GM21717 (cell line): ENCODE measurements around the gene NGRN.
A peak's percentile ranks its signal among the peaks of the same experiment; 100 is the strongest.
"Not testable (repeated sequence)": the region's sequence is repeated elsewhere in the genome, so short reads cannot be mapped to it uniquely, and the experiment has no call there.

Source experiments
- ATAC-seq: cut with Tn5 transposase; IDR thresholded peaks from one replicate; pipeline ENCODE4 v1.9.1; 2021; ENCODE audit warnings: mild to moderate bottlenecking, moderate library complexity; ENCODE audit not compliant: unreplicated experiment

Gene NGRN

DNA sequence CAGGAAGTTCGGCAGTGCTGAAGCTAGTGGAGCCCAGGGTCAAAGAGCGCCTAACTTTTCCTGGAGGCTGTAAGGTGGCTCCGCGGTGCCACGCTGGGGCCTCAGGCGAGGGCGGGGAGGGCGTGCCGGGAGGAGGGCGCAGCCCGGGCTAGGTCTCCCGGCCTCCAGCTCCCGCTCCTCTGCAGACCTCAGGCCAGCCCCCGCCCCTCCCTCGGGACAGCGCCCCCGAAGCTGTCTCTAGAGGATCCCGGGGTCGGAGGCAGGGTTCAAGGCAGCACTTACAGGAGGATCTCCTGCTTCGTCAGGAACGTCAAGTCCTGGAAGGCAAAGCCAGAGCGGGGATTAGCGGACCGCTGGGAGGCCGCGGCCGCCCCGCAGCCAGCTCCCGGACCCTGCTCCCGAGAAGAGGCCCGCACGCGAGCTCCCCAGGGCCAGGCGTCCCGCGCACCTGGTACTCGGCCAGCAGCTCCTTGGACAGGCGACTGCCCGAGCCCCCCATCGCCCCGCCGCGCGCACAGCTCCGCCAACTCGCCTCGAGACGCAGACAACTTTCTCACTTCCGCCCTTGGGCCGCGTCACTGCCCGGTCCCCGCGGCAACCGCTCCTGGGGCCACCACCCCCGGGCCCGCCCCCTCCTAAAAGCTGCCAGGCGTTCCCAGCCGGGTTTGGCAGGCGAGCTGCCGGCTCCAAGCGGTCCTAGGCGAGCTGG, 31.9 kb upstream of the NGRN start, which contains the start of gene CIB1:
CIB1 (minus strand) TSS at position 555 of the 709 bp plus-strand sequence; CDS start at position 499, 56 bp downstream.
- ATAC-seq, result peak; percentile 80

DNA sequence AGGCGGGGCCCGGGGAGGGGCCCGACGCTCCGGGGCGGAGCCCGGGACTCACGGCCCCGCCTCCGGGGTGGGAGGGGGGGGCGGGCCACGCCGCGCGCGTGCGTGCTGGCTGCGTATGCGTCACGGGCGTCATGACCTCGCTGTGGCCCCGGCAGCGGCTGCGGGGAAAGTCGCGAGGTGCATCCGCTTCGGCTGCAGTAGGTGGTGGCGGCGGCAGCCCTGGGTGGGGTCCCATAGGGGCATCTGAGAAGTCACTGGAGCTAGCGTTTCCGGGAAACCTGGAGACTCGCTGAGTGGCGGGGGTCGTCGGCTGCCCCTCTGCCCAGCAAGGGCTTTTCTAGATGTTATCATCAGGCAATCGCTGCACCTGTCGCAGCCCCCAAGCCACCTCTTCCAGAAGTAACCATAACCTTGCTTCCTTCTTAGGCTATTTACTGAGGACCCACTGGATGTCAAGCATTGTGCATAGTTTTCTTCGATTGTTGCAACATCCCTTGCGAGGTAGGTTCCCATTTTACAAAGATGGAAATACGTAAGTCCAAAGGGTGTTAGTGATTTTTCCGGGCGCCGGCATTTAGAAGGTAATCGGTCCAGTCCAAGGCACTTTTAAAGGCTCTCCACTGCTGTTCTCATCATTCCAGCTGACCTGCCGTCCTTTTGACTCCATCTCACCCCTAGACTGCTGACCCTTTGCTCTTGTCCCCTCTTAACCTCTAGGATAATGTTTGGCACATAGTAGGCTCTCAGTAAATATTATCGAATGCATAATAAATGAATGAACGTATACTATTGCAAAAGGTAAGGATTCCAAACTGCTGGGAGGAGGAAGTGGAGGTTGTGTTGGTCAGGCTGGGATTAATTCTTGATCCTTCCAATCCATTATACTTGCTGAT, 31.1 kb upstream of the NGRN start, which contains the start of gene GDPGP1:
GDPGP1 (plus strand) TSS at position 114 of the 893 bp plus-strand sequence. CDS start 6,700 bp downstream, outside the sequence.
- ATAC-seq, result peak; percentile 62

DNA sequence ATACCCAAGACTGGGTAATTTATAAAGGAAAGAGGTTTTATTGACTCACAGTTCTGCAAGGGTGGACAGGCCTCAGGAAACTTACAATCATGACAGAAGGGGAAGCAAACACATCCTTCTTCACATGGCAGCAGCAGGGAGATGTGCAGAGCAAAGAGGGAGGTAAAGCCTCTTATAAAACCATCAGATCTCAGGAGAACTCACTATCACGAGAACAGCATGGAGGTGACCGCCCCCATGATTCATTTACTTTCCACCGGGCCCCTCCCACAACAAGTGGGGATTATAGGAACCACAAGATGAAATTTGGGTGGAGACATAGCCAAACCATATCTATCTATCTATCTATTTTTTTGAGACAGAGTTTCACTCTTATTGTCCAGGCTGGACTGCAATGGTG, 26.1 kb upstream of the NGRN start:
- no peak for ATAC-seq

DNA sequence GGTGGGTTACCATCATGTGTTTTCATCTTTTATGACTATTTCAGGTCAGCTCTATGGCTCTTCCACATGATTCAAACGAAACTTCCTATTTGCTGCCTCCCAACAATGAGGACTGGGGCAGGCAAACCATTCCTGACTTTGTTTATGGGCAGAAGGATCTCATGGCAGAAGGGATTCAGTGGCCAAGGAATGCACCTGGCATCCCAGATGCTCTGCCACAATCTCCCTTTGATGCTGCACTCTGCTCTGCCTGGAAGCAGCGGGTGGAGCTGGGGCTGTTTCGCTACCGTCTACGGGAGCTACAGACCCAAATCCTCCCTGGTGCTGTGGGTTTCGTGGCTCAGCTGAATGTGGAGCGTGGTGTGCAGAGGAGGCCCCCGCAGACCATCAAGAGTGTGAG, 24.6 kb upstream of the NGRN start:
- no peak for ATAC-seq

DNA sequence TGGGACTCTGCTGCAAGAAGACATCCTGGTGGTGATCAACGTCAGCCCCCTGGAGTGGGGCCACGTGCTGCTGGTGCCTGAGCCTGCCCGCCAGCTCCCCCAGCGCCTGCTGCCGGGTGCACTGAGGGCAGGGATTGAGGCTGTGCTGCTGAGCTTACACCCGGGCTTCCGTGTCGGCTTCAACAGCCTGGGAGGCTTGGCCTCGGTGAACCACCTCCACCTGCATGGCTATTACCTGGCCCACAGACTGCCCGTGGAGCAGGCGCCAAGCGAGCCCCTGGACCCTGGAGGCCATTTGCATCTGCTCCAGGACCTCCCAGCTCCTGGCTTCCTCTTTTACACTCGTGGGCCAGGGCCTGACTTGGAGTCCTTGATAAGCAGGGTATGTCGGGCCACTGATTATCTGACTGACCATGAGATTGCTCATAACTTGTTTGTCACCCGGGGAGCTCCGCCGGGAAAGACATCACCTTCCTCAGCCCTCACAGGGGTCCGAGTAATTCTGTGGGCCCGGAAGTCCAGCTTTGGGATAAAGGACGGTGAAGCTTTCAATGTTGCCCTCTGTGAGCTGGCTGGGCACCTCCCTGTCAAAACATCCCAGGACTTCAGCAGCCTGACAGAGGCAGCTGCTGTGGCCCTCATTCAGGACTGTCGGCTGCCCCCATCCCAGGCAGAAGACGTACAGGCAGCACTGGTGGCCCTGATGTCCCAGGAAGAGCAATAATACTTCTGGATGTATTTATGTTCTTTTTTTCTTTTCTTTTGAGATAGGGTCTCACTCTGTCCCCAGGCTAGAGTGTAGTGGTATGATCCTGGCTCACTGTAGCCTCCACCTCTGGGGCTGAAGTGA, 23.9 kb upstream of the NGRN start:
- ATAC-seq, result no peak

DNA sequence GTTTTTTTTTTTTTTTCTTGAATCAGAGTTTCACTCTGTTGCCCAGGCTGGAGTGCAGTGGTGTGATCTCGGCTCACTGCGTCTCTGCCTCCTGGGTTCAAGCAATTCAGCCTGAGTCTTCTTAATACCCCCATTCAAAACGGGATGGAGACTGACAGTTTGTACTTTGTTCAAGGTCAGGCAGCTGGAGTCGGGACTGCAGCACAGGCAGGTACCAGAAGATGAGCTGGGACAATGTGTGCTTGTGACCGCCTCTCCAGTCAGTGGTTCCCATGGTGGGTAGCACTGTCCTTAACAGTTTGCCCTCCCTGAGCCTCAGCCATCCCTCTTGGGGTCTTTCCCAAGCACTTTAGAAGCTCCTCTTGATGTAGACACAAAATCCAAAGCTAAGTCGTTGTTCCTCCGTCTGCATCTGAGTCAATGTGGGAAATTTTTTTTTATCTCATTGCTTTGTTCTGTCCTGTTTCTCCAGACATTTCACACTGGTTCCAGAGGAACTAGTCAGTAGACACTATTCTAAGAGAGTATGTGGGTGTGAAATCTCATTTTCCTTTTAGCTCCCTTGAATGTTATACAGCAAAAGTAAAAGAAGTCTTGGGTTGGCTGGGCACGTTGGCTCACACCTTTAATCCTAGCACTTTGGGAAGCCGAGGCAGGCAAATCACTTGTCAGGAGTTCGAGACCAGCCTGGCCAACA, 21.4 kb upstream of the NGRN start:
- ATAC-seq, result no peak

DNA sequence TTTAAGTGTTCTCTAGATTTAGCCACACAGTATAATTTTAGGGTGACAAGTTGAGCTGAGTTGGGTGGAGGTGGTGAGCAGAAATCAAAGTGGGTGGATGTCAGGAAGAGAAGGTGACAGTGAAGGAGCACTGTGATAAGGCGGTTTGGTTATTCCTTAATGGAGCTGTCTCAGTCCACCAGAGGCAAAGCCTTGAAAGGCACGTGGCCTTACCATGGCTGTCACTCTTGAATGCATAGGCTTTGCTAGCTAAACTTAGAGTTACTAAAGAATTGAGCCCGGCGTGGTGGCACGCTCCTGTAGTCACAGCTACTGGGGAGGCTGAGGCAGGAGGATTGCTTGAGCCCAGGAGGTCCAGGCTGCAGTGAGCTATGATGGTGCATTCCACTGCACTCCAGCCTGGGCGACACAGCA, 16.7 kb upstream of the NGRN start:
- ATAC-seq, result no peak

DNA sequence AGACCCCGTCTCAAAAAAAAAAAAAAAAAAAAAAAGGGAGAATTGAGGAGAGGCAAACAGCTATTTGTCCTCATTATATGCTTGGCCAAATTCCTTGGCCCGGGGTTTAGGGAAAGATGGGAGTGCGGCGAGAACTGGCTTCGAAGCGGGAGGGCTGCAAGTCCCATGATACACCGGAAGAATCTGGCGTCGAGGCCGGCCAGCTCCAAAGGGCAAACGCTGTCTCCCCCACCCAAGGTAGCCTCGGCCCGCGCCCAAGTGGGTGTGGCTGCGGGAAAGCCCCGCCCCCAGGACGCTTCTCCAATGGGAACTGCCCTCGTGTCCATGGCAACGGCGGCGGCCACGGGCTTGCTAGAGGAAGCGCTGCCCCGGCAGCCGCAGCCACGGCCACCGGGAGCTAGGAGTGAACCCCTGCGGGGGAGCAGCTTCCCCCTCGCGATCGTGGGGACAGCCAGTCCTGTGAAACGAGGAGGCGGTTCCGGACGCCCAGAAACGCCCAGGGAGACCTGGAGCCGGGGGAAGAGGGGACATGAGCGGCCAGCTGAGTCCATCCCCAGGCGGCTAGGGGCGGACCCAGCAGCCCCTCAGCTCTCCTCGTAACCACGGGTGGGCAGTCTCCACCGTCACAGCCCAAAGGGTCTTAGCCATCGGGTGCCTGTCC, 16.1 kb upstream of the NGRN start, which contains the start of gene TTLL13:
TTLL13 (plus strand) TSS at position 354 of the 661 bp plus-strand sequence. CDS start 1,075 bp downstream, outside the sequence.
- no peak for ATAC-seq

DNA sequence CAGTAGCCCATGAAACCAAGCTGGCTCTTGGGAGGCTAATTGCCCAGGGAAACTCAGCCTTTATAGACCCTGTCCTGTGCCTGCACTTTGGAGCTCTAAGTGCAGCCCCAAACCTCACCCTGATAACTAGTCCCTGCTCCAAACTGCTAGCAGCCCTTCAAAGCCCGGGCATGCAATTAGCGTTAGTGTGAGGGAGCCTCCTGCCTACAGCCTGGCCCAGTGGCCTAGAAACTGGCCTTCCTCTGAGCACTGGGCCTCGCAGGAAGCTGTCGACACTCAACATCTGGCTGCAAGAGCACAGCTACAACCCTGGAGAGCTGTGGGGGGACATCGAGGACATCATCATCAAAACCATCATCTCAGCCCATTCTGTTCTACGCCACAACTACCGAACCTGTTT, 7.7 kb upstream of the NGRN start:
- no peak for ATAC-seq

DNA sequence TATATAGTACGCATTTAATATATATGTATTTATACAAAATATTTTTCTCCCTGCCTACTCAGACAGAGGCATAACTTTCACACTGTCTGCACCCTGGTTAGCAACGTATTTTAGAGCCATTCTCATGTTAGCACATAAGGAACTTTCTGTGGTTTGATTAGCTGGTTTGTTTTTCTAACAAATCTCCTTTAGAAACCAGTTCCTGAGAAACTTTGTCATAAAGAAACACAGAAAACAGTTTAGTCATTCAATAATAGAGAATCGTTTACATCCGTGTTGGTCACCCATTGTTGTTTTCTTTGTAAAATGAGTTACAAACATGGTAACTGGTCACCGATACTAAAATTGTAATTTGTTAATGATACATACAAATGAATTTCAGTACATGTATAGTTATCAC, 5.9 kb upstream of the NGRN start:
- ATAC-seq, result no peak

DNA sequence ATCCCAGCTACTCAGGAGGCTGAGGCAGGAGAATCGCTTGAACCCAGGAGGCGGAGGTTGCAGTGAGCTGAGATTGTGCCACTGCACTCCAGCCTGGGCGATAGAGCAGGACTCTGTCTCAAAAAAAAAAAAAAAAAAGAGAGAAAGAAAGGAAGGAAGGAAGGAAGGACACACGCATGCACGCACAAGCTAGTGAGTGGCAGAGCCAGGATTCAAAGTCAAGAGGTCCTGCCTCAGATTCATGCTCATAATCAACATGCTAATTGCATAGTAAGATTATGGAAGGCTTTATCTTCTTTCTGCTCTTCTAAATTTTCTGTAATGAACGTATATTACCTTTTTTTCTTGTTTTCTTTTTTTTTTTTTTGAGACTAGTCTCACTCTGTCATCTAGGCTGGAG, 4.7 kb upstream of the NGRN start:
- not testable (repeated sequence) for ATAC-seq

DNA sequence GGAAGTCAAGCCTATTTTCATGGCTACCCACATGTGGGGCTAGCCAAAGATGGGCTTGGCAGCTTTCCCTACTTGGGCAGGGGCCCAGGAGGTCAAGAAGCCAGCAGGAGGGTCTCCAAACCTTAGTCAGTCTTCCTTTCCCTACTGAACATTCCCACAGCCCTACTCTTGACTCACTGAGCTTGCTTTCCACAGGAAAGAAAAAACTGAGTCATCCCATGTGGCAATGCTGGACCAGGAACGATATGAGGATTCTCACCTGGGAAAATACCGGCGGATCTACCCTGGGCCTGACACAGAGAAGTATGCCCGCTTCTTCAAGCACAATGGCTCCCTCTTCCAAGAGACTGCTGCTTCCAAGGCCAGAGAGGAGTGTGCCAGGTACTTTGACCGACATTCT, 3.7 kb upstream of the NGRN start:
- ATAC-seq, result no peak

DNA sequence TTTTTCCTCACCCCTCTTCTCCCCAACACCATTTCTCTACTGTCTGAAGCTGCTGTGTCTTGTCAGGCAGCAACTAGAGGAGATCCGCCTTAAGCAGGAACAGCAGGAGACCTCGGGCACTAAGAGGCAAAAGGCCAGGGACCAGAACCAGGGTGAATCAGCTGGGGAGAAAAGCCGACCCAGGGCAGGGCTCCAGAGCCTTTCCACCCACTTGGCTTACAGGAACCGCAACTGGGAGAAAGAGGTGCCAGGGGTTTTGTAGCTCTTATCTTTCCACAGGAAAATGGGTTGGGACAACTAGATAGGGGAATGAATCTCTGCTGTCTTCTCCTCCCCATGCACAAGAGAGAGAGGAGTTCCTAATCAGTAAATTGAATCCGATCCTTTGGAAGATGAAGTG, 3.0 kb upstream of the NGRN start:
- ATAC-seq, result no peak

DNA sequence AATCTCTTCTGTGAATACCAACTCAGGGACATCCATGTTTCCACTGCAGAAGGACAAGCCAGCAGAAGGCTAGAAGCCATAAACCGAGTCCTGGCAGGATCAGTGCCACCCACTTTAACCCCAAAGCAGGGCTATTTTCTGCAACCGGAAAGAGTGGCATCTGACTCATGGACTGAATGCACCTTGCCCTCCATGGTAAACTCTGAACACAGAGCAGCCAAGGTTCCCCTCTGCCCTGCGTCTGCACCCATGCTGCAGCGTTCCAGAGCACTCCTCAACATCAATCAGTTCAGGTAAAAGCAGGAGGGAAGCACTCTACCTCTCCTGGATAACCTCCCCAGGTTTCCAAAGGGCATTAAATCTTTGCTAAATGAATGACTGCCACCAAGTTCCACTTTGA, 801 bp upstream of the NGRN start:
- no peak for ATAC-seq

DNA sequence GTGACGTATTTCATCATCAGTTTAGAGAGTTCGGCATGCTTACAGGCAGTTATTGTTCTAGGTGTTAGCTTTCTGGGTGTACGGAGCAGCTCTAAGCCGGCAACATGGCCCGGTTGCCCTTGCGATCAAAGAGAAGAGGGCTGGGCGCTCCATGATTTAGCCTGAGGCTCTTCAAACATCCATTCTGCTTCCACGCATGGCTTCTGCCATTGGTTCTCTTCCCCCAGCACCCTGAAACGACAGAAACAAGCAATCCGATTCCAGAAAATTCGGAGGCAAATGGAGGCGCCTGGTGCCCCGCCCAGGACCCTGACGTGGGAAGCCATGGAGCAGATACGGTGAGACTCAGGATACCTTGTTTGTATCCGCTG, 574 bp downstream of the NGRN start:
- ATAC-seq, result peak; percentile 30

DNA sequence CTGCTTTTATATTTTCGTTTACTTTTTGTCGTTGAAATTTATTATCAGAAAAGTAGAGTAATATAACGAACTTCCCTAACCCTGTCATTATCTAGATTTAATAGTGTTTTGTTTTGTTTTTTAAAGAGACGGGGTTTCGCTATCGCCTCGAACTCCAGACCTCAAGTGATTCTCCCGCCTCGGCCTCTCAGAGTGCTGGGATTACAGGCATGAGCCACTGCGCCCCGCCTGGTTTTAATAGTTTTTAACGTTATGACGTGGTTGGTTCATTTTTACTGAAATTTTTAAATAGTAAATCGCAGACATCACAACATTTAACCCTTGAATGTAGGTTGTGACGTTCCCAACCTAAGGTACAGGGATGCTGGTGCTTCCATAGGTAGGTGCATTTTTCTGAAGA, 1.0 kb downstream of the NGRN start:
- no peak for ATAC-seq

DNA sequence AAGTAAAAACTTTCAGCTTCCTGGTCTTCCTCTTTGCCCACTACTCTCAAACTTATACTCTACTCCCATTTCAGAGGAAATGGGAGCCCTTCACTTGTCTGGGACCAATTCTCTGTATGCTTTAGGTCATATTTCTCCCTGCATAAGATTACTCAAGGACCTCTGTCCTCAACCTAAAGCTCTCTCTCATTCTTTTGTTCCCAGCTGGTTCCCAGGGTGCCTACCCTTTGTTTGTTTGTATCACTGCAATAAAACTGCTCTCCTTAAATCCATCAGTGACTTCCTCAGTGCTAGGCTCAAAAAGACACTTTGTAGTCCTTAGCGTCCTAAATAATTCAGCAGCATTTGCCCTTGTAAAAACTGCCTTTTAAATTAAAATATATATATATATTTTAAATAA, 2.9 kb downstream of the NGRN start:
- ATAC-seq, result no peak

DNA sequence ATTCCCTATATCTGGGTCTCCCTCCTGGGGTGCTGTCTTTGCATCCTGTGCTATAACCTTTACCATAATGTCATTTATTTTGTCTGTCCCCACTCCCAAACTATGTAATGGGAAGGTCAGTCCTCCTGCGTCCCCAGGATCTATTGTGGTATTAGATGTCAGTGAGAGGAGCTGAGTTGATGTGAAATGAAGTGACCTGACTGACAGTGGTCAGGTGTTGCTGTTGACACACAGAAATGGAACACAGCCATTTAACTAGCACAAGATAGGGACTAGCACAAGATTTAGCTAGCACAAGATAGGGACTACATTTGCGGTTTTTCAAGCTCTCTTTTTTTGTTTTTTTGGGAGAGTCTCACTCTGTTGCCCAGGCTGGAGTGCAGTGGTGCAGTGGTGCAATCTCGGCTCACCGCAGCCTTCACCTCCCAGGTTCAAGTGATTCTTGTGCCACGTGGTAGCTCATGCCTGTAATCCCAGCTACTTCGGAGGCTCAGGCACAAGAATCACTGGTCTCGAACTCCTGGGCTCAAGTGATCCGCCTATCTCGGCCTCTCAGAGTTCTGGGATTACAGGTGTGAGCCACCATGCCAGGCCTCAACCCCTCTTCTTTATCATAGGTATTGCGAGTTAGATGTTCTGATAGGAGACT, 5.2 kb downstream of the NGRN start:
- no peak for ATAC-seq

DNA sequence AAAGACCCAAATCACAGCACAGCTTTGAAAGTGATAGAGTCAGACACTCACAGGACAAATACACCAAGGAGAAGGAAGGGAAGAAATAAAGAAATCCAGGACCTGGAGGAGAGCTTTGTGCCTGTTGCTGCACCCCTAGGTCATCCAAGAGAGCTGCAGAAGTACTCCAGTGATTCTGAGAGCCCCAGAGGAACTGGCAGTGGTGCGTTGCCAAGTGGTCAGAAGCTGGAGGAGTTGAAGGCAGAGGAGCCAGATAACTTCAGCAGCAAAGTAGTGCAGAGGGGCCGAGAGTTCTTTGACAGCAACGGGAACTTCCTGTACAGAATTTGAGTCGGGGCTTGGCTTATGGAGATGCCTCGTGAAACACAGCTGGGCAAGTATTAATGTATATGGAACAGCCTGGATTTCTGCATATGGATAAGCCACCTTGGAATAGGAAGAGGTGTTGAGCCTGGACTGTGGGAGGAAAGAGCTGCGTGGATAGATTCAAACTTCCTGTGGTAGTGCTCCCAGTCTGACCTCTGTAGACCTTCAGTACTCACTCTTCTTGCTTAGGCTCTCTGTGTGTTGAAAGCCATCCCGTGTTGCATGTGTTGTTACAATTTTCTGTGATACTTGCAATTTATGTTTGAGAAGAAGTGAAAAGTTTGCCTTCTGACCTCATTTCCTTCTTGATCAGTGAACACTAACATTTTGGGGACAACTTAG, 6.1 kb downstream of the NGRN start:
- ATAC-seq, result no peak
